K562 (cell line): ENCODE measurements around the gene MAP2K6.
A peak's percentile ranks its signal among the peaks of the same experiment; 100 is the strongest.

Experiments
- ARNT ChIP-seq, 2 experiments: fragments of 450-650 bp; IDR thresholded peaks; 2 replicates each; pipeline ENCODE4 v1.6.1; 2016; ENCODE audit warnings: mild to moderate bottlenecking in 1 of 2
- ATF3 ChIP-seq, 2 experiments: fragments of 450-650 bp in 1 of 2; sonication (generic) in 1 of 2; formaldehyde crosslinking in 1 of 2; IDR thresholded peaks in 1 of 2; conservative IDR thresholded peaks in 1 of 2; 2 replicates each; pipeline versions ENCODE4 v1.6.1 to v1.8.1; 2016 to 2023; ENCODE audit warnings: mild to moderate bottlenecking in 2 of 2, moderate library complexity in 2 of 2, inconsistent platforms in 1 of 2, missing genetic modification reagents in 1 of 2
- BCOR ChIP-seq: fragments of 450-650 bp; IDR thresholded peaks from 2 replicates; pipeline ENCODE4 v1.6.1; 2016
- CTCF ChIP-seq, 3 experiments: IDR thresholded peaks in 2 of 3; conservative IDR thresholded peaks in 1 of 3; 2 replicates each; pipeline ENCODE4 v1.5.1; 2011 to 2012; ENCODE audit warnings: low read length in 3 of 3, mild to moderate bottlenecking in 3 of 3, control low read depth in 2 of 3, improper control_type of control experiment in 1 of 3, inconsistent platforms in 1 of 3, low read depth in 1 of 3, mixed read lengths in 1 of 3, moderate library complexity in 1 of 3; ENCODE audit not compliant: insufficient read depth in 2 of 3
- POLR2A ChIP-seq: fragments of 450-650 bp; conservative IDR thresholded peaks from 2 replicates; pipeline ENCODE4 v1.6.1; 2016
- RAD21 ChIP-seq, 2 experiments: fragments of 250-450 bp in 1 of 2; fragments of 450-650 bp in 1 of 2; sonication (Bioruptor Pico) in 1 of 2; formaldehyde crosslinking in 1 of 2; IDR thresholded peaks in 1 of 2; conservative IDR thresholded peaks in 1 of 2; 2 replicates each; pipeline versions ENCODE4 v1.4.0 to v1.8.0; 2020 to 2022; ENCODE audit warnings: mild to moderate bottlenecking in 2 of 2, moderate library complexity in 1 of 2
- SIN3A ChIP-seq, 2 experiments: fragments of 150-350 bp in 1 of 2; IDR thresholded peaks; 2 replicates each; pipeline ENCODE4 v1.6.1; 2011 to 2016; ENCODE audit warnings: borderline replicate concordance in 2 of 2, low read depth in 2 of 2, low read length in 2 of 2, mild to moderate bottlenecking in 2 of 2, moderate library complexity in 2 of 2; ENCODE audit not compliant: control insufficient read depth in 1 of 2
- SNRNP70 ChIP-seq: fragments of 200-400 bp; formaldehyde crosslinking; optimal IDR thresholded peaks from 2 replicates; pipeline ENCODE3; 2017; ENCODE audit warnings: low read depth, low read length
- THRB ChIP-seq: fragments of 450-650 bp; formaldehyde crosslinking; conservative IDR thresholded peaks from 2 replicates; pipeline ENCODE4 v1.4.0; 2022; ENCODE audit warnings: mild to moderate bottlenecking, missing genetic modification characterization
- ZNF76 ChIP-seq: fragments of 250-450 bp; sonication (Bioruptor Pico); IDR thresholded peaks from 2 replicates; pipeline ENCODE4 v1.4.0; 2020; ENCODE audit warnings: mild to moderate bottlenecking, moderate library complexity, borderline replicate concordance

- no peak for TF ChIP-seq POLR2A
- TF ChIP-seq ATF3 (IDR thresholded peaks at IDR 0.05): no peak
- no peak for TF ChIP-seq ATF3 (CRISPR knock-in tag; conservative IDR thresholded peaks at IDR 0.05)
- no peak for TF ChIP-seq THRB
- peak in 2 of 3 experiments; percentile 26 to 27; a peak in 1 of 6 replicates for TF ChIP-seq CTCF (IDR thresholded peaks at IDR 0.05 in 2 of 3, conservative IDR thresholded peaks at IDR 0.05 in 1 of 3; ENCODE audit: insufficient read depth in 2 of 3, low read depth in 1 of 3, low read length in 3 of 3)
- TF ChIP-seq SIN3A (IDR thresholded peaks at IDR 0.05; ENCODE audit: borderline replicate concordance in 2 of 2, control insufficient read depth in 1 of 2, low read depth in 2 of 2, low read length in 2 of 2): no peak
- no peak for TF ChIP-seq ARNT (IDR thresholded peaks at IDR 0.05)
- TF ChIP-seq SNRNP70: no peak
- TF ChIP-seq RAD21 (CRISPR knock-in tag; conservative IDR thresholded peaks at IDR 0.05 in 1 of 2, IDR thresholded peaks at IDR 0.05 in 1 of 2): no peak
- no peak for TF ChIP-seq BCOR
- TF ChIP-seq ZNF76 (CRISPR knock-in tag): no peak
These were observed 92.0 kb downstream of the MAP2K6 start for GRCh38 chr17:69506489-69506888.
